Mesenchymal stem cell (in vitro differentiated cells and primary cell): ENCODE measurements around the gene SIRPD. TPM values are rescaled to one million over a fixed set of nuclear protein-coding genes. Genes with fewer than 3 reads are reported as not detected.

Experiments used
- DNase-seq: peaks from one replicate; pipeline ENCODE4 v3.0.0-alpha.2; 2013
- H2AFZ ChIP-seq: one replicate; pipeline ENCODE4 v1.6.1; 2013; ENCODE audit warnings: low read depth, mild to moderate bottlenecking, control low read depth, inconsistent platforms, low read length, moderate library complexity
- H2AK5ac ChIP-seq: 2 replicates; pipeline ENCODE4 v1.6.1; 2013; ENCODE audit warnings: low read length, moderate library complexity, mild to moderate bottlenecking, inconsistent platforms; ENCODE audit not compliant: severe bottlenecking
- H2BK120ac ChIP-seq: one replicate; pipeline ENCODE4 v1.6.1; 2013; ENCODE audit warnings: low read depth, mild to moderate bottlenecking, inconsistent platforms, low read length, moderate library complexity
- H2BK12ac ChIP-seq, 2 experiments: one replicate each; pipeline ENCODE4 v1.6.1; 2013; ENCODE audit warnings: inconsistent platforms in 2 of 2, low read length in 2 of 2, mild to moderate bottlenecking in 2 of 2, moderate library complexity in 2 of 2, control low read depth in 1 of 2
- H2BK15ac ChIP-seq: one replicate; pipeline ENCODE4 v1.6.1; 2013; ENCODE audit warnings: mild to moderate bottlenecking, low read depth, inconsistent platforms; ENCODE audit not compliant: poor library complexity, severe bottlenecking
- H2BK5ac ChIP-seq: 2 replicates; pipeline ENCODE4 v1.6.1; 2013; ENCODE audit warnings: low read depth, mild to moderate bottlenecking, low read length, control low read depth, inconsistent platforms; ENCODE audit not compliant: poor library complexity, severe bottlenecking
- H3K14ac ChIP-seq, 2 experiments: one replicate each; pipeline ENCODE4 v1.6.1; 2013; ENCODE audit warnings: inconsistent platforms in 2 of 2, low read length in 2 of 2, control low read depth in 1 of 2, mild to moderate bottlenecking in 1 of 2, moderate library complexity in 1 of 2
- H3K18ac ChIP-seq, 2 experiments: one replicate each; pipeline ENCODE4 v1.6.1; 2013; ENCODE audit warnings: inconsistent platforms in 2 of 2, low read length in 2 of 2, control low read depth in 1 of 2, low read depth in 1 of 2, mild to moderate bottlenecking in 1 of 2
- H3K23ac ChIP-seq, 2 experiments: one replicate each; pipeline ENCODE4 v1.6.1; 2013; ENCODE audit warnings: inconsistent platforms in 2 of 2, low read length in 2 of 2, mild to moderate bottlenecking in 2 of 2, moderate library complexity in 2 of 2, control low read depth in 1 of 2
- H3K27ac ChIP-seq: 2 replicates; pipeline ENCODE4 v1.5.1; 2013; ENCODE audit warnings: mild to moderate bottlenecking, moderate library complexity, low read length, control low read depth, inconsistent platforms; ENCODE audit not compliant: poor library complexity, severe bottlenecking
- H3K27me3 ChIP-seq, 2 experiments: 2 replicates each; pipeline versions ENCODE4 v1.6.1 to v1.7.0; 2013; ENCODE audit warnings: low read length in 2 of 2, mild to moderate bottlenecking in 2 of 2, moderate library complexity in 2 of 2, control low read depth in 1 of 2, inconsistent platforms in 1 of 2; ENCODE audit not compliant: control insufficient read depth in 1 of 2, insufficient read depth in 1 of 2
- H3K36me3 ChIP-seq, 2 experiments: 2 replicates each; pipeline versions ENCODE4 v1.6.1 to v1.7.0; 2013; ENCODE audit warnings: low read length in 2 of 2, control low read depth in 1 of 2, inconsistent platforms in 1 of 2, low read depth in 1 of 2, mild to moderate bottlenecking in 1 of 2; ENCODE audit not compliant: insufficient read depth in 2 of 2, control insufficient read depth in 1 of 2
- H3K4ac ChIP-seq, 2 experiments: one replicate each; pipeline ENCODE4 v1.6.1; 2013; ENCODE audit warnings: inconsistent platforms in 2 of 2, low read length in 2 of 2, mild to moderate bottlenecking in 2 of 2, moderate library complexity in 2 of 2, control low read depth in 1 of 2, low read depth in 1 of 2
- H3K4me1 ChIP-seq: 2 replicates; pipeline ENCODE4 v1.6.1; 2013; ENCODE audit warnings: low read depth, low read length, control low read depth; ENCODE audit not compliant: control insufficient read depth, insufficient read depth
- H3K4me2 ChIP-seq: 2 replicates; pipeline ENCODE4 v1.6.1; 2013; ENCODE audit warnings: low read length, mild to moderate bottlenecking, inconsistent platforms; ENCODE audit not compliant: poor library complexity, severe bottlenecking
- H3K4me3 ChIP-seq, 2 experiments: 2 replicates each; pipeline versions ENCODE4 v1.5.1 to v1.7.0; 2013; ENCODE audit warnings: low read length in 2 of 2, mild to moderate bottlenecking in 2 of 2, control low read depth in 1 of 2, low read depth in 1 of 2; ENCODE audit not compliant: insufficient read depth in 1 of 2
- H3K79me1 ChIP-seq: replicated peaks from 2 replicates; pipeline ENCODE4 v1.6.1; 2013; ENCODE audit warnings: mild to moderate bottlenecking, control low read depth, low read length, inconsistent platforms; ENCODE audit not compliant: poor library complexity, severe bottlenecking
- H3K9ac ChIP-seq: 2 replicates; pipeline ENCODE4 v1.7.0; 2013; ENCODE audit warnings: mild to moderate bottlenecking, low read length, moderate library complexity
- H3K9me3 ChIP-seq: 2 replicates; pipeline ENCODE4 v1.7.0; 2013; ENCODE audit warnings: mild to moderate bottlenecking, low read length; ENCODE audit not compliant: control insufficient read depth
- H4K8ac ChIP-seq: one replicate; pipeline ENCODE4 v1.6.1; 2013; ENCODE audit warnings: inconsistent platforms, mild to moderate bottlenecking, low read length, moderate library complexity
- H4K91ac ChIP-seq: one replicate; pipeline ENCODE4 v1.6.1; 2013; ENCODE audit warnings: mild to moderate bottlenecking, low read length, inconsistent platforms
- WGBS: methylation state at CpG from one replicate; pipeline ENCODE4 v1.1.7; 2013; ENCODE audit warnings: mixed read lengths; 5-methylcytosine and 5-hydroxymethylcytosine counted together
- small RNA-seq: library from polyadenylated mRNA; stranded (forward); fragments of <200 nt; extraction: miRNeasy Mini kit (QIAGEN cat#:217004); gene quantifications from one replicate; pipeline ENCODE3, GENCODE V24; 2013; ENCODE audit warnings: low read depth

The SIRPD gene

DNA sequence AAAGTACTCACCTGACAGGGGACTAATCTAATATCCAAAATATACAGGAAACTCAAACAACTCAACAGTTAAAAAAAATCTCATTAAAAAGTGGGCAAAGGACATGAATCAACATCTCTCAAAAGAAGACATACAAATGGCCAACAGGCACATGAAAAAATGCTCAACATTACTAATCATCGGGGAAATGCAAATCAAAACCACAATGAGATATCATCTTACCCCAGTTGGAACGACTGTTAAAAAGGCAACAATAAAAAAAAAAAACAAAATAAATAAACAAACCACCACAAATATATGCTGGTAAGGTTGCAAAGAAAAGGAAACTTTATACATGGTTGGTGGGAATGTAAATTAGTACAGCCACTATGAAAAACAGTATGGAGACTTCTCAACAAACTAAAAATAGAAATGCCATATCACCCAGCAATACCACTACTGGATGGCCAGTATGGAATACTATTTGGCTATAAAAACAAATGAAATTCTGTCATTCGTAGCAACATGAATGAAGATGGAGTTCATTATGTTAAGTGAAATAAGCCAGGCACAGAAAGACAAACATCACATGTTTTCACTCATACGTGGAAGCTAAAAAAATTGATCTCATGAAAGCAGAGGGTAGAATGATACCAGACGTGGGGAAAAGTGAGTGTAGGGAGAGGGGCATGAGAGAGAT lies 72.9 kb downstream of the SIRPD start:
- Histone ChIP-seq H2BK15ac (no peak overlapping the region), H2BK120ac (no peak overlapping the region), H3K18ac (no peak overlapping the region), H3K36me3 (no peaks in the 10 kb centered on the region), H2BK12ac (no peak overlapping the region), H4K8ac (no peak overlapping the region), H3K9me3 (no peaks in the 10 kb centered on the region), H3K23ac (no peak overlapping the region), H2BK5ac (no peak overlapping the region), H2AK5ac (no peak overlapping the region), H2AFZ (no peak overlapping the region), H3K79me1 (no peaks in the 10 kb centered on the region), H3K27me3 (peaks cover 0 to 11% of the 10 kb centered on the region in 2 experiments), H3K9ac (no peak overlapping the region), H3K27ac (no peak overlapping the region), H3K4me3 (no peak overlapping the region), H3K4me2 (no peak overlapping the region), H4K91ac (no peak overlapping the region), H3K14ac (no peak overlapping the region), H3K4me1 (no peaks in the 10 kb centered on the region), H3K4ac (no peak overlapping the region)
- no peak for DNase-seq
- WGBS, result 77% methylated on average over 3 of the region's 5 CpGs

Small RNAs within 50 kb of the gene (small RNA-seq; reads per million reads assigned to genes)
- gene RNU6-917P, result not detected
